ENCODE data around the gene KIRREL1.
"Not testable (repeated sequence)": the region's sequence is repeated elsewhere in the genome, so short reads cannot be mapped to it uniquely, and the experiment has no call there.

KIRREL1 gene

DNA sequence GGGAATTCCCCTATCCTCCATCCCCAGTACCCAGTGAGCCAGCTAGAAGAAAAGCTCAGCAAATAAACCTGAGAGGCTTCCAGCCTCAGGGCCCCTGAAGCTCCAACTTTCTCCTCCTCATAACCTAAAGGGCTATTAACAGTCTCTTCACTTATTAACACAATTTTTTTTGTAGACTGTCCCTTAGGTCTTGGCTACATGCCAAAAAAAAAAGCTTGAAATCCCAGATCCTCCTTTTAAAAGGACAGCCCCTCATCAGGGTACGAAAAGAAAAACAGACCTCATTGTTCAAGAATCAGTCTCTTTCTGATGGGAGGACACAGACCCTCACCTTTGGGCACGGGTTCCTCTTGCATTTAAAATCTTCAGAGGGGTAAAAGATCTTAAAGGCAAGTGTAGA lies 114.5 kb downstream of the KIRREL1 start:
- DNase-seq = no peak

DNA sequence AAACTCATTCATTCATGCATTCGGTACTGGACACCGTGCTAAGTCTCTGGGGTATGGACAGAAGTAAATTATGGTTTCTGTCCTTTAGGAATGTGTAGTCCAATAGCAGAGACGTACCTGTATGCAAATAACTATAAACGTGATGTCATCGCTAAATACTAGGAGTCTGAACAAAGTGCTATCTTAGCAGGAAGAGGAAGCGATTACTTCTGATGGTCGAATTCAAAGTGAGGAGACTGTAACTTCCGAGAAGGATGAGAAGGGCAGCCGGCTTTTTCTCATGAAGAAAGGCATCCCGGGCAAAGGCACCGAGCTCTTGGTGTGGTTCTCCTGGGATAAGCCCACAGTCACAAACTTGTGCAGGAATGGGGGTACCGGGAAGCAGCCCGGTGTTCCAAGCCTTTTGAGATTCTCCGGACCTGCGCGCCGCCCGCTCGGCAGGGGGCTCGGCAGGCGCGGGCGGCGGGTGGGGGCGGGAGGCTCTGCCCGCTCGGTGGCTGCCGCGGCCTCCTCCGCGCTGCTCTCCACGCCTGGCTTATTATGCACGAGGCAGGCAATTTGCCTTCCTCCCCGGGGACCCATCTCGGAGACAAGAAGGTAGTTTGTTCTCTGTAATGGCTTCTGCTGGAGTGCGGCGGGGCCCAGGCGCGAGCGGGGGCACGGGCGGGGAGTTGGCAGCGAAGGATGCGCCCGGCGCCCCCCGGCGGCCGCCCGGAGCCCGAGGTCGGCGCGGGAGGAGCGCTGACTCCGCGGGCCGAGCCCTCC lies 119.7 kb downstream of the KIRREL1 start:
- DNase-seq = peak; percentile 51

- DNase-seq = no peak
Measured at GRCh38 chr1:158113759-158114127, 120.3 kb downstream of the KIRREL1 start.

DNA sequence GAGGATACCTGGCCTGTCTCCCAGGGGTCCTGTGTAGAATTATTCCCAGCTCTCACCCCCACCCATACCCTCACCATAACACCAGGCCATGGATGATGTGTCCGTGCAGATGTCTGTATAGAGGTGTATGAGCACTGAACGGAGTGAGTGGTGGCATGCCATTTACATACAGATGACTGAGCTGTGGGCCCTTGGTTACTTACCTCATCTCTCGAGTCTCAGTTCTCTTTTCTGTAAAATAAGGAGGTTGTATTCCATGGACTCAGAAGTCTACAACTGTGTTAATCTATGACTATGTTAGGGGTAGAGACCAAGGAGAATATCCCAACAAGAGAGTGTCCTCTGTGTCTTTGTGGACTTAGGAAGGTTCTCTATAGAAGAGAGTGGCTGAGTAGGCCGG lies 121.7 kb downstream of the KIRREL1 start:
- DNase-seq = no peak

DNA sequence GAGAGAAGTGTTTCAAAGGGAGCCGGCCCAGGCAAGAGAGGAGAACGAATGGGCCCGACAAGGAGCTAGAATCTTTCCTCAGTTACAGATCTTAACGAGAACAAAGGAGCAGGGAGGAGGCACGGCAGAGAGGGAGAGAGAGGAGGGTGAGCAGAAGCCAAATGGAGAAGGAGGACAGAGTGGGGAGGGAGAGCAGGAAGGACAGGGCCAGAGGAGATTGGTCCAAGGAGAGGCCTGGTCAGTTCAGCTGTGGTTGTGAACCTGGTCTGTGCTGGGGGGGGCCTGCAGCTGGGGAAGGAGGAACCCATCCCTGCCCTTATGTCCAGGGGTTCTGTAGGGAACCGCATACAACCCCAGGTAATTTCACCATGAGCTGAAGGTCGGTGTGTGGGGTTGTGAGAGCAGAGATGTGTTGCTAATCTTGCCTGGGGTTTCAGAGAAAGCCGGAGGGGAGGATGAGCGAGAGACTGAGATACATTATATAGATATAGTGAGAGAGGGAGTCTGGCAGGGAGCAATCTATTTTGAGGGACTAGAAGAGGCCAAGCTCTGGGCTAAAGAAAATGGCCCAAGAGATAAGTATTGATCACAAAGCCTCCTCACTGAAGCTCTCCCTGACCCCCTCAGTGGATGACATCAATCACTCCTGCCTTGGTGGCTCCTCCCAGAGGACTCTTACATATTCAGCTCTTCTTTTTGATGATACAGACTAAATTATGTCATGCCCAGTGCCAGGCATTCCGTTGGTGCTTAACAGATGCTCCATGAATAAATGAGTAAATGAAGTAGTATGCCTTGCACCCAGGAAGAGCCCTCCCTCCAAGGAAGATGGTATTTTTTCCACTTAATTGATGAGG lies 123.1 kb downstream of the KIRREL1 start:
- DNase-seq = no peak

- DNase-seq = peak; percentile 32
Measured at GRCh38 chr1:158117854-158118704, 124.6 kb downstream of the KIRREL1 start.

DNA sequence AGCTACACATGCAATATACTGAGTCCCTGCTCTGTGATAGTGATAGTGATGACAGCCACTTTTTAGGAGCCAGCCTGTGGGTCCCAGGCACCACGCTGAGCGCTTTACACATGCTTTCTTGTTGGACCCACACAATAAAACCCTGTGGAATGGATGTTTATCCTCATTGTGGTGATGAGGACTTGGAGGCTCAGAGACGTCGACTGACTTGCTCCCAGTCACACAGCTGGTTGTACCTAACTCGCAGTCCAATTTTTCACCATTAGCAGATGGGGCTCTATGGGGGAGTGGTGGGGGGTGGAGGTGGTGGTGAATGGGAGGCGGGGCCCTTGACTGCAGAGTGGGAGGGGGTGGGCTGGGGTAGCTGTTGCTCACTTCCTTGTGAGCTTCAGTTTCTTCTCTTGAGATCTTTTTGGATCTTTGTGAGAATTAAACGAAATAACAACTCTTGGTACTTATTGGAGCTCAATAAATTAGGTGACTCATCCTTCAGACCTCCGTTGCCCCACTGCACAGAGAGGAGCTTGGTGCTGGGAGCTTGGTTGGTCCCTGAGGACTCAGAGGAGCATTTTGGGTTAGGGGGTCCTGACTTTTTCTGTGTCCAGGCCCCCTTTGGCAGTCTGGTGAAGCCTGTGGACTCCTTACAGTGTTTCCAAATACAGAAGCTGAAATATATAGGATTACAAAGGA lies 125.4 kb downstream of the KIRREL1 start:
- peak; percentile 32 for DNase-seq

- DNase-seq = no peak
Measured at GRCh38 chr1:158119976-158120653, 126.7 kb downstream of the KIRREL1 start.

- peak; percentile 57 for DNase-seq
Measured at GRCh38 chr1:158121604-158122254, 128.3 kb downstream of the KIRREL1 start.

GRCh38 chr1:158122833-158123388 lies 129.5 kb downstream of the KIRREL1 start:
- no peak for DNase-seq

GRCh38 chr1:158124034-158124433 lies 130.6 kb downstream of the KIRREL1 start:
- DNase-seq = no peak

- peak; percentile 91 for DNase-seq
Measured at GRCh38 chr1:158124999-158125398, 131.6 kb downstream of the KIRREL1 start.

- no peak for DNase-seq
Measured at GRCh38 chr1:158126425-158126824, 133.0 kb downstream of the KIRREL1 start.

DNA sequence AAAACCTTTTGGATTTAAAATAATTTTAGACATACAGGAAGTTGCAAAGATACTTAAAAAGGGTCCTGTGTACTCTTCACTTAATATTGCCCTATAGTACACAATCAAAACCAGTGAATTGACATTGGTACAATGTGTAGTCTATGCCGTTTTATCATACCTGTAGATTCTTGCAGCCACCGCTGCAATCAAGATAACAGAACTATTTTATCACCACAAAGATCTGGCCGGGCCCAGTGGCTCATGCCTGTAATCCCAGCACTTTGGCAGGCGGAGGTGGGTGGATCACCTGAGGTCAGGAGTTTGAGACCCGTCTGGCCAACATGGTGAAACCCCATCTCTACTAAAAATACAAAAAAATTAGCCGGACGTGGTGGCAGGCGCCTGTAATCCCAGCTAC lies 135.1 kb downstream of the KIRREL1 start:
- not testable (repeated sequence) for DNase-seq

- no peak for DNase-seq
Measured at GRCh38 chr1:158131217-158131616, 137.8 kb downstream of the KIRREL1 start.

DNA sequence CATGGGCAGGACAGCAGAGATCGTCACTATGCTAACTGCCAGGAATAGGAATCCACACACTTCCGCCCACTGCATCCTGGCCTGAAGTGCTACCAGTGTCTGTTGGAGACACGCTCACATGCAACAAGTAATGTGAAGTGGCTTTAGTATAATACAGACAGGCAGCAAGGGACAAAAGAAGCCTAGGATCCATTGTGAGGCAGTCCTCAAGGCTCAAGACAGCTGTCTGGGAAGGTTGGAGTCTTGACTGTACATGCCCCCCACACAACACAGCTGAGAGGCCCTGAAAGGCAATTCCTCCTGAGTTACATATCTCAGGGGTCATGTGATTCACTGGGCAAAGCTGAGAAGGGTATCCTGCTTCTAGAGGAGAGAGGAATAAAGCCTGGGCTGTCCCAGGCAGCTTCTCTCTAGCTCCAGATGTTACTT lies 147.3 kb downstream of the KIRREL1 start:
- no peak for DNase-seq

DNA sequence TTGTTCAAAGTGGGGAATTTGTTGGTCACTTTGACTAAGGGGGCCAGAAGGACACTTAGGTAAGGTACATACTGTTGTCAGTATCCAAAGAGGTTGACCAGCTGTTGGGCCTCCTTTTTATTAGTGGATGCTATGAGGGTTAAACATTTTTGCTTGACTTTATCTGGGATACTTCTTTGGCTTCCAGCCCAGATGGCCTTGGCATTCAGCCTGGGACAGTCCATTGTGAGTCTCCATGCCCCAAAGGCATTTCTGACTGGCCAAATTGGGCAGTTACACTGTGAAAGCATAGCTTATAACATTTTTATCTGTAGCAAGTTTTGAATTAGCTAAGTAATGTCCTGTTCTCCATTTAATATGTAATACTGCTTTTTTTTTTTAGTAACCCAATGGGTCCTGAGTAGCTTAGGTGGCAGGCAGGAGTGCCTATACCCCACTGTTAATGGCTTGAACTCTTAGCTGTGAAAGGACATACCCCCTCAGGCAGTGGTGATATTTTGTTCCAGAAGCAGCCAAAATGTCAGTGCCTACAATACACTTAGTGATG lies 151.8 kb downstream of the KIRREL1 start:
- peak; percentile 94 for DNase-seq

DNA sequence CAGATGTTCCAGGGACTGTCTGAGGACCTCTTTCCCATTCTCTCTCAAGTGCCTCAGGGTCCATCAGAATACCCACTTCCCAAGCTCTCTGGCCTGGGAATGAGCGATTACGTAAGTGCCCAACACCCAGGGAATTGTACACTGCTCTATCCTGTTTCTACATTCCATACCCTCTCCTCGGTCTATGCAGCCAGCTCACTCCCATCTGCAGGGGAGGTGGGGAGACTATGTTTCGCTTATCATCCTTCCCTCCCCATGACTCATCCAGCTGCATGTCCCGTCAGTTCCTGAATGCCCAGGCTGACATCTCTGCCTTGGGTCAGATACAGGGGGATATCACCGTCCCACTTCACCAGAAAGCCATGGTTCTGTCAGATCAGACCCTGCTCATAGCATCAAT lies 152.7 kb downstream of the KIRREL1 start:
- peak; percentile 91 for DNase-seq

DNA sequence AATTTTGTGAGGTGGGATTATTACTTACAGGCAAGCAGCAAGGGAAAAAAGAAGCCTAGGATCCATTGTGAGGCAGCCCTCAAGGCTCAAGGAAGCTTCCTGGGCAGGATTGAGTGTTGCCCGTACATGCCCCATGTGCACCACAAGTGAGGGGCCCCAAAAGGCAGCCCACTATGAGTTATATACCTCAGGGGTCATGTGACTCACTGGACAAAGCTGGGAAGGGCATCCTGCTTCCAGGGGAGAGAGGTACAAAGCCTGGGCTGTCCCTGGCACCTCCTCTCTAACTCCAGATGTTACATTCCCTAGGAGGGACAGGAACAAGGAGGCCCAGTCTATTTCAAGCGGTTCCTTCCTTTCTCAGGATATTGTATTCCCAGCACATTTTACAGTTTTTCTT lies 153.3 kb downstream of the KIRREL1 start:
- DNase-seq = peak; percentile 35

GRCh38 chr1:158147401-158147800 lies 154.0 kb downstream of the KIRREL1 start:
- DNase-seq = no peak

DNA sequence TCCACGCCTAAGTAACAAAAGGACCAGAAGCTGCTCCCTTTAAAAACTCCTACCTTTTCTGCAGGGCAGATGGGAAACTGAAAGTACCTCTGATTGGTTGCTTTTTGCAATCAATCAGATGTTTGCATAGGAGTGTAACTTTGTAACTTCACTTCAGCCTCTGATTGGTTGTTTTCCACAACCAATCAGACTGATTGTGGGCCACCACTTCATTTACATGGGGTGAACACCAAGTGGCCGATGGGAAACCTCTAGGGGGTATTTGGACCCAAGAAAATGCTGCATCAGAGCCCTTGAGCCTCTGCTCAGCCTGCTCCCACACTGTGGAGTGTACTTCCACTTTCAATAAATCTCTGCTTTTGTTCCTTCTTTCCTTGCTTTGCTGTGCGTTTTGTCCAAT lies 154.4 kb downstream of the KIRREL1 start:
- no peak for DNase-seq

All from EL (cell line).